Neuronal stem cell (in vitro differentiated cells): ENCODE results near the gene PDLIM5.

Experiments used
- DNase-seq: peaks from one replicate; pipeline ENCODE4 v3.0.0-alpha.2; 2013; ENCODE audit warnings: low spot score
- H2AFZ ChIP-seq: one replicate; pipeline ENCODE4 v1.6.1; 2013; ENCODE audit warnings: mild to moderate bottlenecking, low read length, inconsistent platforms
- H2AK5ac ChIP-seq: 2 replicates; pipeline ENCODE4 v1.6.1; 2013; ENCODE audit warnings: low read depth, mild to moderate bottlenecking, inconsistent platforms, low read length, moderate library complexity, mixed read lengths
- H2BK120ac ChIP-seq: 2 replicates; pipeline ENCODE4 v1.6.1; 2013; ENCODE audit warnings: low read depth, mild to moderate bottlenecking, inconsistent platforms, low read length, moderate library complexity, mixed read lengths
- H2BK12ac ChIP-seq: one replicate; pipeline ENCODE4 v1.6.1; 2013; ENCODE audit warnings: low read length, inconsistent platforms
- H2BK15ac ChIP-seq: 2 replicates; pipeline ENCODE4 v1.6.1; 2013; ENCODE audit warnings: mild to moderate bottlenecking, low read length, inconsistent platforms, mixed read lengths
- H2BK5ac ChIP-seq: one replicate; pipeline ENCODE4 v1.6.1; 2013; ENCODE audit warnings: inconsistent platforms, mild to moderate bottlenecking, low read length, moderate library complexity
- H3K14ac ChIP-seq: one replicate; pipeline ENCODE4 v1.6.1; 2013; ENCODE audit warnings: low read length, inconsistent platforms
- H3K18ac ChIP-seq: 2 replicates; pipeline ENCODE4 v1.6.1; 2013; ENCODE audit warnings: low read length, inconsistent platforms
- H3K23ac ChIP-seq: 2 replicates; pipeline ENCODE4 v1.6.1; 2013; ENCODE audit warnings: low read depth, mild to moderate bottlenecking, mixed read lengths, low read length, inconsistent platforms; ENCODE audit not compliant: poor library complexity
- H3K27ac ChIP-seq: replicated peaks from 3 replicates; pipeline ENCODE4 v1.5.1; 2013; ENCODE audit warnings: low read length, inconsistent platforms
- H3K27me3 ChIP-seq, 3 experiments: 2 replicates each; pipeline ENCODE4 v1.6.1; 2013; ENCODE audit warnings: low read length in 3 of 3, mild to moderate bottlenecking in 2 of 3, inconsistent platforms in 1 of 3, low read depth in 1 of 3, mixed read lengths in 1 of 3, moderate library complexity in 1 of 3; ENCODE audit not compliant: control insufficient read depth in 3 of 3, insufficient read depth in 3 of 3
- H3K36me3 ChIP-seq, 2 donors: replicated peaks in 1 of 2; 2 replicates each; pipeline ENCODE4 v1.6.1; 2013; ENCODE audit warnings: low read length in 2 of 2; ENCODE audit not compliant: control insufficient read depth in 2 of 2, insufficient read depth in 2 of 2
- H3K4ac ChIP-seq: 2 replicates; pipeline ENCODE4 v1.6.1; 2013; ENCODE audit warnings: inconsistent platforms, mild to moderate bottlenecking, low read length, moderate library complexity
- H3K4me1 ChIP-seq, 2 donors: 1 replicate in 1 of 2; 2 replicates in 1 of 2; pipeline ENCODE4 v1.6.1; 2013; ENCODE audit warnings: low read length in 2 of 2, low read depth in 1 of 2; ENCODE audit not compliant: control insufficient read depth in 2 of 2, insufficient read depth in 1 of 2
- H3K4me2 ChIP-seq: one replicate; pipeline ENCODE4 v1.6.1; 2013; ENCODE audit warnings: mild to moderate bottlenecking, low read length, inconsistent platforms; ENCODE audit not compliant: insufficient read depth, poor library complexity, severe bottlenecking
- H3K4me3 ChIP-seq, 2 donors: 2 replicates each; pipeline ENCODE4 v1.5.1; 2013; ENCODE audit warnings: low read length in 2 of 2, mild to moderate bottlenecking in 2 of 2, inconsistent platforms in 1 of 2, moderate library complexity in 1 of 2
- H3K79me1 ChIP-seq: one replicate; pipeline ENCODE4 v1.6.1; 2013; ENCODE audit warnings: low read depth, mild to moderate bottlenecking, inconsistent platforms, low read length, moderate library complexity
- H3K9ac ChIP-seq: one replicate; pipeline ENCODE4 v1.6.1; 2013; ENCODE audit warnings: mild to moderate bottlenecking, low read depth, low read length, inconsistent platforms; ENCODE audit not compliant: poor library complexity
- H3K9me3 ChIP-seq, 2 donors: replicated peaks in 1 of 2; 2 replicates each; pipeline versions ENCODE3 to v1.6.1; 2013; ENCODE audit warnings: low read length in 2 of 2, mild to moderate bottlenecking in 2 of 2, inconsistent platforms in 1 of 2, low read depth in 1 of 2, mixed read lengths in 1 of 2, moderate library complexity in 1 of 2; ENCODE audit not compliant: control insufficient read depth in 2 of 2, insufficient read depth in 1 of 2
- H4K8ac ChIP-seq: one replicate; pipeline ENCODE4 v1.6.1; 2013; ENCODE audit warnings: low read depth, mild to moderate bottlenecking, inconsistent platforms, low read length, moderate library complexity
- H4K91ac ChIP-seq: one replicate; pipeline ENCODE4 v1.6.1; 2013; ENCODE audit warnings: low read length, low read depth, mild to moderate bottlenecking, inconsistent platforms; ENCODE audit not compliant: poor library complexity
- whole genome bisulfite sequencing, 2 donors: extraction: QIAGEN DNeasy Blood & Tissue Kit; methylation state at CpG; one replicate each; pipeline ENCODE4 v1.1.7; 2013; ENCODE audit warnings: missing lambda C conversion rate in 2 of 2, mixed read lengths in 1 of 2; ENCODE audit not compliant: insufficient read length in 2 of 2, insufficient replicate concordance in 1 of 2; ENCODE audit errors: extremely low coverage in 2 of 2; 5-methylcytosine and 5-hydroxymethylcytosine counted together

Gene PDLIM5

GRCh38 chr4:94416335-94416734 lies 35.4 kb upstream of the PDLIM5 start:
- no peak overlapping the region for H3K14ac ChIP-seq
- no peak overlapping the region for H3K4ac ChIP-seq
- no peak overlapping the region for H2AK5ac ChIP-seq
- H3K9ac ChIP-seq = no peak overlapping the region
- H4K8ac ChIP-seq = no peak overlapping the region
- no peaks in the 10 kb centered on the region for H3K9me3 ChIP-seq
- no peak overlapping the region for H2AFZ ChIP-seq
- no peaks in the 10 kb centered on the region for H3K79me1 ChIP-seq
- H4K91ac ChIP-seq = no peak overlapping the region
- H3K27me3 ChIP-seq = no peaks in the 10 kb centered on the region
- no peak overlapping the region for H3K4me3 ChIP-seq
- no peak overlapping the region for H3K23ac ChIP-seq
- no peaks in the 10 kb centered on the region for H3K4me1 ChIP-seq
- no peak overlapping the region for H3K27ac ChIP-seq
- no peak overlapping the region for H2BK15ac ChIP-seq
- no peak overlapping the region for H2BK120ac ChIP-seq
- no peak overlapping the region for H3K18ac ChIP-seq
- H3K36me3 ChIP-seq = no peaks in the 10 kb centered on the region
- H3K4me2 ChIP-seq = no peak overlapping the region
- no peak overlapping the region for H2BK5ac ChIP-seq
- DNase-seq = no peak
- H2BK12ac ChIP-seq = no peak overlapping the region
- no CpG with 5 or more reads among the region's 4 CpGs for WGBS, 2 donors

GRCh38 chr4:94416981-94417380 lies 34.8 kb upstream of the PDLIM5 start:
- no peak overlapping the region for H3K14ac ChIP-seq
- H3K4me2 ChIP-seq = no peak overlapping the region
- no peak overlapping the region for H2BK15ac ChIP-seq
- H2BK12ac ChIP-seq = no peak overlapping the region
- H3K4me3 ChIP-seq = no peak overlapping the region
- no peak overlapping the region for H3K9ac ChIP-seq
- no peak overlapping the region for H4K8ac ChIP-seq
- no peak overlapping the region for H3K23ac ChIP-seq
- no peak overlapping the region for H2BK5ac ChIP-seq
- no peaks in the 10 kb centered on the region for H3K36me3 ChIP-seq
- H3K18ac ChIP-seq = no peak overlapping the region
- H2AFZ ChIP-seq = no peak overlapping the region
- H3K4ac ChIP-seq = no peak overlapping the region
- H3K9me3 ChIP-seq = no peaks in the 10 kb centered on the region
- H3K27me3 ChIP-seq = no peaks in the 10 kb centered on the region
- no peak overlapping the region for H4K91ac ChIP-seq
- WGBS, 2 donors = no CpG with 5 or more reads among the region's 1 CpG
- H2AK5ac ChIP-seq = no peak overlapping the region
- no peaks in the 10 kb centered on the region for H3K4me1 ChIP-seq
- no peak overlapping the region for H2BK120ac ChIP-seq
- H3K27ac ChIP-seq = no peak overlapping the region
- DNase-seq = no peak
- no peaks in the 10 kb centered on the region for H3K79me1 ChIP-seq

GRCh38 chr4:94419549-94419948 lies 32.2 kb upstream of the PDLIM5 start:
- no peak overlapping the region for H3K27ac ChIP-seq

GRCh38 chr4:94419956-94420355 lies 31.8 kb upstream of the PDLIM5 start:
- H3K27ac ChIP-seq = no peak overlapping the region

More at GRCh38 chr4:94419549-94419948, 32.2 kb upstream of the PDLIM5 start:
- no peak overlapping the region for H4K8ac ChIP-seq
- H3K23ac ChIP-seq = no peak overlapping the region
- H3K9ac ChIP-seq = no peak overlapping the region
- no peak overlapping the region for H3K4ac ChIP-seq
- H3K4me1 ChIP-seq = no peaks in the 10 kb centered on the region
- no peak overlapping the region for H4K91ac ChIP-seq
- H2BK15ac ChIP-seq = no peak overlapping the region
- H3K4me2 ChIP-seq = no peak overlapping the region
- no peak overlapping the region for H2AK5ac ChIP-seq
- no peak overlapping the region for H2BK120ac ChIP-seq
- no peak overlapping the region for H2BK12ac ChIP-seq
- no peak overlapping the region for H2BK5ac ChIP-seq
- H3K14ac ChIP-seq = no peak overlapping the region
- H3K18ac ChIP-seq = no peak overlapping the region
- H3K79me1 ChIP-seq = no peaks in the 10 kb centered on the region
- H3K27me3 ChIP-seq = no peaks in the 10 kb centered on the region
- no peak for DNase-seq
- H2AFZ ChIP-seq = no peak overlapping the region
- no peaks in the 10 kb centered on the region for H3K9me3 ChIP-seq
- H3K4me3 ChIP-seq = no peak overlapping the region
- H3K36me3 ChIP-seq = no peaks in the 10 kb centered on the region

More at GRCh38 chr4:94419956-94420355, 31.8 kb upstream of the PDLIM5 start:
- Histone ChIP-seq H2BK15ac (no peak overlapping the region), H3K23ac (no peak overlapping the region), H3K79me1 (no peaks in the 10 kb centered on the region), H3K27me3 (no peaks in the 10 kb centered on the region), H3K4ac (no peak overlapping the region), H4K91ac (no peak overlapping the region), H4K8ac (no peak overlapping the region), H2BK5ac (no peak overlapping the region), H3K36me3 (no peaks in the 10 kb centered on the region), H2AFZ (no peak overlapping the region), H3K4me2 (no peak overlapping the region), H3K18ac (no peak overlapping the region), H2BK120ac (no peak overlapping the region), H3K4me3 (no peak overlapping the region), H3K9ac (no peak overlapping the region), H2AK5ac (no peak overlapping the region), H3K14ac (no peak overlapping the region), H3K9me3 (no peaks in the 10 kb centered on the region), H2BK12ac (no peak overlapping the region), H3K4me1 (no peaks in the 10 kb centered on the region)
- no CpG with 5 or more reads among the region's 3 CpGs for WGBS, 2 donors
- DNase-seq = no peak
